ENCODE measurements around the gene EPB41L3. TPM values are rescaled to one million over a fixed set of nuclear protein-coding genes. Genes with fewer than 3 reads are reported as not detected.

Gene EPB41L3
- total and polyA plus RNA-seq, 10 of the 15 experiments (the other 5 are each of a cell fraction or from before 2014, with no cell fraction given), result 0.11 to 0.69 (median 0.23) TPM; not detected in 6

GRCh38 chr18:5393779-5394178 lies 150.0 kb downstream of the EPB41L3 start (continued):
- TF ChIP-seq ZBTB33 (IDR thresholded peaks at IDR 0.05) (no peak), MLLT1 (IDR thresholded peaks at IDR 0.05) (no peak), TCF12 (IDR thresholded peaks at IDR 0.05; ENCODE audit: low read depth, low read length) (no peak), MYC (IDR thresholded peaks at IDR 0.05; ENCODE audit: insufficient read depth, insufficient read length, insufficient replicate concordance, low read length, severe bottlenecking) (no peak), TARDBP (IDR thresholded peaks at IDR 0.05; ENCODE audit: borderline replicate concordance) (no peak), MXI1 (IDR thresholded peaks at IDR 0.05; ENCODE audit: low read depth, low read length) (no peak), E4F1 (IDR thresholded peaks at IDR 0.05; ENCODE audit: borderline replicate concordance, partially characterized antibody) (no peak), CHD4 (IDR thresholded peaks at IDR 0.05) (no peak), PAX5 (IDR thresholded peaks at IDR 0.05; ENCODE audit: borderline replicate concordance, low read depth, low read length) (no peak)

Measured in GM12878 (cell line).